GM18909 (cell line): ENCODE results near the gene ZNF540.
"Not testable (repeated sequence)": the region's sequence is repeated elsewhere in the genome, so short reads cannot be mapped to it uniquely, and the experiment has no call there.

Source experiments
- ATAC-seq: cut with Tn5 transposase; IDR thresholded peaks from one replicate; pipeline ENCODE4 v1.9.1; 2021; ENCODE audit warnings: mild to moderate bottlenecking; ENCODE audit not compliant: unreplicated experiment, poor library complexity

ZNF540 gene

DNA sequence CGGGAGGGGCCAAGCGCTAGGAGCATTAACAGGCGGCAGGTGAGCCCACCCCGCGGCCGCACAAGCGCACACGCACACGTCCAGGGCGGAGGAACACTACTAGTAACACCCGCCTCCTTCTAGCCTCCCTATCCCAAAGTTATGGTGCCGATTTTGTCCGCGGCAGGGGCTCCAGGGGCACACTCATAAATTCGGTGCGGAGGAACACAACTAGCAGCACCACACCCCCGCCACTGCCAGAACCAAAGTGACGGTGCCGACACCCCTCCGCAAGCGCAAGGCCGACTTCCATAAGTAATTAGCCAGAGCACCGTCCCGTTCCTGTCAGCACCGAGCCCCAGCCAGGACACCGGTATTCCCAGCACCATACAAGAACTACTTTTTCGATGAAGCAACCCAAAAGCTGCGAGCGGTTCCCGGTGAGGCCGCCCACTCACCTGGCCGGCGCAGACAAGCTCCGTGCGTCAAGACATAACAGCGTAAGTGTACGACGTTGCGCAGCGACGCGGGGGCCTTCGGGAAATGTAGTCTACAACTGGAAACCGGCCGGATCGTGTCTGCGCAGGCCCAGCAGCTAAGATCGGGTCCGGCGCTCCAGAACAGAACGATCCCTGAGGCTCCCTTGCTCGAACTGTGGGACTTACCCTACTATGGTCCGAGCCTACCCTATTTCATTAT is at the start of gene ZNF540, which contains the start of gene ZNF571:
TSS of gene ZNF540 (plus strand) at position 573 of the 678 bp plus-strand sequence. CDS start 3,572 bp downstream, outside the sequence.
TSS of gene ZNF571 (minus strand) at position 489 of the 678 bp plus-strand sequence. CDS start 8,116 bp downstream, outside the sequence.
- peak; percentile 95 for ATAC-seq

GRCh38 chr19:37551129-37551993 is 43.3 kb upstream of the ZNF540 start:
- ATAC-seq, result no peak

GRCh38 chr19:37563518-37563917 is 31.2 kb upstream of the ZNF540 start:
- ATAC-seq, result no peak

- no peak for ATAC-seq
Observed at GRCh38 chr19:37564624-37565369, 29.9 kb upstream of the ZNF540 start.

GRCh38 chr19:37565370-37565669 is 29.4 kb upstream of the ZNF540 start:
- ATAC-seq, result no peak

DNA sequence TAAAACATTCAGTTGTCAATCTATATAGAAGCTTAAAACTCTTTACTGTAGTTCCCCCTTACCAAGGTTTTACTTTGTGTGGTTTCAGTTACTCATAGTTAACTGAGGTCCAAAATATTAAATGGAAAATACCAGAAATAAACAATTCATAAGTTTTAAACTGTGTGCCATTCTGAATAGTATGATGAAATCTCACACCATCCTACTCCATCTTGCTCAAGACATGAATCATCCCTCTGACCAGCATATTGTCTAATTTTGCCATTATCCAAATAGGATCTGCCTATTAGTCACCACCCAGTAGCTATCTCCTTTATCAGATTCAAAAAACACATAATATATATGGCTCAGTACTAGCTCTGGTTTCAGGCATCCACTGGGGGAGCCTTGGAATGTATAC is 22.5 kb upstream of the ZNF540 start:
- ATAC-seq, result no peak

- ATAC-seq, result no peak
Observed at GRCh38 chr19:37583340-37583739, 11.3 kb upstream of the ZNF540 start.

- no peak for ATAC-seq
Observed at GRCh38 chr19:37593996-37594303, 726 bp upstream of the ZNF540 start.

DNA sequence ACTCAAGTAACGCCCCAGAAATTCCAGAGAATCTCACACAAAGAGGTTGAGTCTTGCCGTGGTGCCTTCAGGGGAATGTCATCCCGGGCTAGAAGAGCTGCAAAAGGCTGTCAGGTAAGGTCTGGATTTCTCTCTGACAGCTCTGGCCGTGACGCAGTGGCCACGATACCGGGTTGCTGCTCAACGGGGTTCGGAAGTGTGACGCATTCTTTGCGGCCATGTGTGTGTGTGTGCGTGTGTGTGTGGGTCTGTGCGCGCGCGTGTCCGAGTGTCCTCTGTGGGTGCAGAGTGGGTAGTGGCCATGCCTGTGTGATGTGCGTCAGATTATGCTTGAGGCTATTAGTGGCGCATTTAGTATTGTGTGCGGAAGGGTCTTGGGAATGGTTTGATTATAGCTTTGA is 306 bp downstream of the ZNF540 start:
- ATAC-seq, result peak; percentile 42

- ATAC-seq, result no peak
Observed at GRCh38 chr19:37635076-37636056, 40.7 kb downstream of the ZNF540 start.

GRCh38 chr19:37654118-37654517 is 59.4 kb downstream of the ZNF540 start:
- no peak for ATAC-seq

GRCh38 chr19:37654629-37655300 is 60.1 kb downstream of the ZNF540 start:
- peak; percentile 43 for ATAC-seq

DNA sequence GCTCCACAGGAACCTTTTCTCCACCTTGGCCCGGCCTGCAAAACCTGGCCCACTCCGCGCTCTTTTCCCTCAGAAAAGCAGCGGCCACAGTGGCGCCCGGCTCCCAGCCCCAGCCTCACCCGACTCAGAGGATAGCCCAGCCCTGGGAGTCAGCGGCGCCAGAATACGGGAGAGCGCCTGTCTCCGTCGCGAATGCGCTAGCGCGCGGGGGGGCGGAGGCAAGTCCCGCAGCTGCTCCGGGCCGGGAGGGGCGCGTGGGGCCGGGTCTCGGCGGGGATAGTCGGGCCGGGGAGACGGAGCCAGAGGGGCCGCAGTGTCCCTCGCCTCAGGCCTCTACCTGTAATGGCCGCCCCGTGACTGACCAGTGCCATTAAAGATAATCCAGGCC is 60.6 kb downstream of the ZNF540 start, which contains the start of gene ZFP30:
TSS of gene ZFP30 (minus strand) at position 165 of the 388 bp plus-strand sequence. CDS start 7,643 bp downstream, outside the sequence.
- peak; percentile 66 for ATAC-seq

- peak; percentile 69 for ATAC-seq
Observed at GRCh38 chr19:37655689-37656371, 61.2 kb downstream of the ZNF540 start.

GRCh38 chr19:37657157-37657556 is 62.5 kb downstream of the ZNF540 start:
- ATAC-seq, result not testable (repeated sequence)
